Measurements from ENCODE around the gene USP15. TPM values are rescaled to one million over a fixed set of nuclear protein-coding genes. Genes with fewer than 3 reads are reported as not detected.

USP15 gene
- total RNA-seq, 2 donors from 2014 or later = 27.9 to 29.1 TPM

- Histone ChIP-seq H3K9me3 (ENCODE audit: control insufficient read depth, low read length) (no peaks in the 10 kb centered on the region), H3K9ac (ENCODE audit: extremely low read depth, low read length, poor library complexity, severe bottlenecking) (no peak overlapping the region), H3K4me1 (ENCODE audit: control insufficient read depth, insufficient read depth, low read length) (peaks cover 7% of the 10 kb centered on the region), H3K27me3 (ENCODE audit: control insufficient read depth, insufficient read depth, low read length, poor library complexity, severe bottlenecking) (peaks cover 15% of the 10 kb centered on the region), H3K27ac (ENCODE audit: low read depth, low read length) (no peak overlapping the region), H3K36me3 (ENCODE audit: control insufficient read depth, insufficient read depth, low read length) (peaks cover 4% of the 10 kb centered on the region), H3K4me3 (ENCODE audit: low read length) (no peak overlapping the region)
- Mint-ChIP-seq H3K27ac (no peak overlapping the region), H3K4me3 (no peak overlapping the region), H3K27me3 (ENCODE audit: insufficient read depth) (peaks cover 10% of the 10 kb centered on the region), H3K9me3 (peaks cover 3% of the 10 kb centered on the region), H3K4me1 (peaks cover 33% of the 10 kb centered on the region), H3K36me3 (ENCODE audit: low read depth) (peaks cover 20% of the 10 kb centered on the region)
- no peak for DNase-seq
- TF ChIP-seq CTCF (conservative IDR thresholded peaks at IDR 0.05) = no peak
These were observed 37.1 kb downstream of the USP15 start for GRCh38 chr12:62297321-62297720.

- Mint-ChIP-seq H3K27me3 (ENCODE audit: insufficient read depth) (peaks cover 7% of the 10 kb centered on the region), H3K36me3 (ENCODE audit: low read depth) (peaks cover 37% of the 10 kb centered on the region), H3K4me1 (peaks cover 28% of the 10 kb centered on the region), H3K4me3 (no peak overlapping the region), H3K9me3 (peaks cover 13% of the 10 kb centered on the region), H3K27ac (no peak overlapping the region)
- Histone ChIP-seq H3K36me3 (ENCODE audit: control insufficient read depth, insufficient read depth, low read length) (peaks cover 23% of the 10 kb centered on the region), H3K9ac (ENCODE audit: extremely low read depth, low read length, poor library complexity, severe bottlenecking) (no peak overlapping the region), H3K27ac (ENCODE audit: low read depth, low read length) (no peak overlapping the region), H3K27me3 (ENCODE audit: control insufficient read depth, insufficient read depth, low read length, poor library complexity, severe bottlenecking) (peaks cover 12% of the 10 kb centered on the region), H3K4me1 (ENCODE audit: control insufficient read depth, insufficient read depth, low read length) (peaks cover 6% of the 10 kb centered on the region), H3K9me3 (ENCODE audit: control insufficient read depth, low read length) (peaks cover 18% of the 10 kb centered on the region), H3K4me3 (ENCODE audit: low read length) (no peak overlapping the region)
- WGBS, 2 experiments (ENCODE audit: insufficient coverage in 1 of 2, insufficient read length in 1 of 2) = 88% methylated on average over 3 of the region's 3 CpGs; no CpG with 5 or more reads in 1 of the 2 experiments
- TF ChIP-seq CTCF (conservative IDR thresholded peaks at IDR 0.05) = no peak
- DNase-seq = no peak
These were observed 39.4 kb downstream of the USP15 start for GRCh38 chr12:62299617-62300016.

GRCh38 chr12:62301080-62301798 is 41.0 kb downstream of the USP15 start:
- peaks cover 14% of the 10 kb centered on the region for H3K4me1 Mint-ChIP-seq
- peaks cover 24% of the 10 kb centered on the region for H3K9me3 Mint-ChIP-seq
- peaks cover 50% of the 10 kb centered on the region for H3K36me3 Mint-ChIP-seq (ENCODE audit: low read depth)
- Histone ChIP-seq H3K4me1 (ENCODE audit: control insufficient read depth, insufficient read depth, low read length) (peaks cover 3% of the 10 kb centered on the region), H3K27ac (ENCODE audit: low read depth, low read length) (no peak overlapping the region), H3K9me3 (ENCODE audit: control insufficient read depth, low read length) (peaks cover 33% of the 10 kb centered on the region), H3K36me3 (ENCODE audit: control insufficient read depth, insufficient read depth, low read length) (peaks cover 37% of the 10 kb centered on the region), H3K4me3 (ENCODE audit: low read length) (no peak overlapping the region), H3K27me3 (ENCODE audit: control insufficient read depth, insufficient read depth, low read length, poor library complexity, severe bottlenecking) (peaks cover 12% of the 10 kb centered on the region), H3K9ac (ENCODE audit: extremely low read depth, low read length, poor library complexity, severe bottlenecking) (no peak overlapping the region)
- WGBS, 2 experiments (ENCODE audit: insufficient coverage in 1 of 2, insufficient read length in 1 of 2) = 99 to 100% methylated on average over 2 to 5 of the region's 6 CpGs
- TF ChIP-seq CTCF (conservative IDR thresholded peaks at IDR 0.05) = no peak
- peaks cover 7% of the 10 kb centered on the region for H3K27me3 Mint-ChIP-seq (ENCODE audit: insufficient read depth)
- DNase-seq = no peak
- no peak overlapping the region for H3K4me3 Mint-ChIP-seq
- no peak overlapping the region for H3K27ac Mint-ChIP-seq

All from endodermal cell (in vitro differentiated cells).